Activated T-cell treated with anti-CD3 and anti-CD28 coated beads, Interleukin-2, amount 50 U/mL, for 72 hours (primary cell): ENCODE measurements around the gene FKBP7. TPM values are rescaled to one million over a fixed set of nuclear protein-coding genes. Genes with fewer than 3 reads are reported as not detected.
"Not testable (repeated sequence)": the region's sequence is repeated elsewhere in the genome, so short reads cannot be mapped to it uniquely, and the experiment has no call there.

Experiments used
- ATAC-seq, 2 donors: fragments of 150-1000 bp; cut with Tn5 transposase; replicated peaks in 1 of 2; 2 replicates each; pipeline ENCODE4 v1.10.0; 2021; ENCODE audit warnings: moderate library complexity in 2 of 2, mild to moderate bottlenecking in 1 of 2
- DNase-seq, 2 donors: peaks; one replicate each; pipeline ENCODE4 v3.0.0; 2021 to 2022; ENCODE audit warnings: mixed read lengths in 1 of 2
- H3K27ac Mint-ChIP-seq: one replicate; pipeline ENCODE4 v1.8.0; 2022; ENCODE audit warnings: mild to moderate bottlenecking, moderate library complexity, mixed read lengths
- H3K27me3 Mint-ChIP-seq: one replicate; pipeline ENCODE4 v1.8.0; 2022; ENCODE audit warnings: low read depth, mixed read lengths
- H3K36me3 Mint-ChIP-seq, 2 donors: one replicate each; pipeline ENCODE4 v1.8.0; 2022; ENCODE audit warnings: mixed read lengths in 2 of 2, mild to moderate bottlenecking in 1 of 2; ENCODE audit not compliant: insufficient read depth in 2 of 2
- H3K4me1 Mint-ChIP-seq: one replicate; pipeline ENCODE4 v1.8.0; 2022; ENCODE audit warnings: low read depth, mixed read lengths
- H3K4me3 Mint-ChIP-seq, 2 donors: one replicate each; pipeline ENCODE4 v1.8.0; 2022; ENCODE audit warnings: mild to moderate bottlenecking in 2 of 2, mixed read lengths in 2 of 2, moderate library complexity in 2 of 2
- H3K9me3 Mint-ChIP-seq, 2 donors: one replicate each; pipeline ENCODE4 v1.8.0; 2022; ENCODE audit warnings: mixed read lengths in 2 of 2
- total RNA-seq, 2 donors: library from RNA; stranded (reverse); gene quantifications; one replicate each; pipeline ENCODE4 v1.2.3, GENCODE V29; 2022

The FKBP7 gene
- total RNA-seq, 2 donors from 2014 or later: 2.1 to 3.0 TPM

DNA sequence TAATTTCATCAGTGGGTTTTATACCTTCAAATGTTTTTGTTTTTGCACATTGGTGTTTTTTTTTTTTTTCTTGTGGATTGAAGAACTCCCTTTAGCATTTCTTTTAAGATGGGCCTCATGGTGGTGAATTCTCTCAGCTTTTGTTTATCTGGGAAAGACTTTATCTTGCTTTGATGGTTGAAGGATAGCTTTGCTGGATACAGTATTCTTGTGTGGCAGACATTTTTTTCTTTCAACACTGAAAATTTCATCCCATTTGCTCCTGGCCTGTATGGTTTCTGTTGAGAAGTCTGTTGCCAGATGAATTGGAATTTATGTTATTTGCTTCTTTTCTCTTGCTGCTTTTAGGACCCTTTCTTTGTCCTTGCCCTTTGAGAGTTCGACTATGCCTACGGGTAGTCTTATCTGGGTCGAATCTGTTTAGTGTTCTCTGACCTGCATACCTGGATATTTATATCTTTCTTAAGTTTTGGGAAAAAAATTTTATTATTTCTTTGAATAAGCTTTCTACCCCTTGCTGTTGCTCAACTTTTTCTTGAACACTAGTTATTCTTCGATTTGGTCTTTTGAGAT is 53.1 kb downstream of the FKBP7 start:
- ATAC-seq: no peak
- Mint-ChIP-seq H3K4me3 (no peak overlapping the region), H3K9me3 (peaks cover 3 to 4% of the 10 kb centered on the region in 2 donors), H3K27ac (no peak overlapping the region), H3K27me3 (no peaks in the 10 kb centered on the region), H3K36me3 (peaks cover 15 to 30% of the 10 kb centered on the region in 2 donors), H3K4me1 (no peaks in the 10 kb centered on the region)
- no peak for DNase-seq

DNA sequence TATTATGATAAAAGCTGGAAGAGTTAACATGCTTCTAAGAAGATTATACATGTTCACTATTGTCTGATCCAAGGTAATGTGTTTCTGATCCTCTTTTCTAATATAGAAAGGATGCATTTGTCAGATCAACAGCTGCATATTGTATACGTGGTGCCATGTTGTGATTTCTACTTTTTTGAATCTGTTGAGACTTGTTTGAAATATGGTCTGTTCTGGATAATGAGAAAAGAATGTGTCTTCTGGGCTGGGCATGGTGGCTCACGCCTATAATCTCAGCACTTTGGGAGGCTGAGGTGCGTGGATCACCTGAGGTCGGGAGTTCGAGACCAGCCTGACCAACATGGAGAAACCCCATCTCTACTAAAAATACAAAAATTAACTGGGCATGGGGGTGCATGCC is 54.7 kb downstream of the FKBP7 start:
- not testable (repeated sequence) for ATAC-seq, DNase-seq, H3K4me1 Mint-ChIP-seq, H3K4me3 Mint-ChIP-seq, H3K27ac Mint-ChIP-seq, H3K9me3 Mint-ChIP-seq, H3K27me3 Mint-ChIP-seq
- H3K36me3 Mint-ChIP-seq: peaks cover 15 to 25% of the 10 kb centered on the region in 2 donors

DNA sequence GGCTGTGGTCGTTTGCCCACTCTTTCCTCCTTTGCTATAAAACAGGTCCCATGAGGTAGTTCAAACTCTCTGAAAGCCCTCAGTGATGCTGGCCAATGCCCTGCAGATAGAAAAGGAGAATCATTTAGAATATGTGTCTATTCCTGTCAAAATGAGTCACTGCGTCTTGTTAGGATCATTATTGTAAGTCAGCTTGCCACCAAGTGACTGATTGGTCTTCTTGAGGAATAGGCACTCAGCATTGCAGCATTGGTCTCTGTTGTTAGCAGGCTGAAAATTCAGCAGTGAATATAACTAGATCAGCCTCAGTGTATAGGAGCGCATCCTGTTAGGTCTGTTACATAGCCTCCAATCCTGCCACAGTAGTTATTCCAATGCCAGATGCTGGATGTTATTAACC is 56.3 kb downstream of the FKBP7 start:
- peak in 1 of 2 donors; percentile 9 for ATAC-seq
- H3K9me3 Mint-ChIP-seq: peaks cover 3 to 4% of the 10 kb centered on the region in 2 donors

DNA sequence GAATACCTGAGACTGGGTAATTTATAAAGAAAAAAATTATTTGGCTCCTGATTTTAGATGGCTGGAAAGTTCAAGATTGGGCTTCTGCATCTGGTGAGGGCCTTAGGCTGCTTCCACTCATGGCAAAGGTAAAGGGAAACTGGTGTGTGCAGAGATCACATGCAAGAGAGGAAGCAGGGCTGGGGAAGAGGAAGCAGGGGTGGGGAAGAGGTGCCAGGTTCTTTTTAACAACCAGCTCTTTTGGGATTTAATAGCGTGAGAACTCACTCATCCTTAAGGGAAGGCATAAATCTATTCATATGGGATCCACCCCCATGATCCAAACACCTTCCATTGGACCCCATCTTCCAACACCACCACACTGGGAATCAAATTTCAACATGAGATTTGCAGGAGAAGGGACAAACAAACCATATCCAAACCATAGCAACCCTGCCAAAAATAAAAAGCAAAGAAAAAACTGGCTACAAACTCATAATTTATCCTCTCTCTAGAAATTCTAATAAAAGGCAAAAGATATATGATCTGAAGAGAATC is 57.9 kb downstream of the FKBP7 start:
- H3K36me3 Mint-ChIP-seq: peaks cover 7 to 11% of the 10 kb centered on the region in 2 donors
- H3K4me1 Mint-ChIP-seq: peaks cover 8% of the 10 kb centered on the region
- no peaks in the 10 kb centered on the region for H3K27me3 Mint-ChIP-seq
- H3K9me3 Mint-ChIP-seq: peaks cover 0 to 4% of the 10 kb centered on the region in 2 donors
- ATAC-seq (no peak), DNase-seq (no peak)
- H3K4me3 Mint-ChIP-seq: no peak overlapping the region
- H3K27ac Mint-ChIP-seq: no peak overlapping the region

More for the DNA sequence above, 56.3 kb downstream of the FKBP7 start:
- Mint-ChIP-seq H3K36me3 (peaks cover 13 to 21% of the 10 kb centered on the region in 2 donors), H3K4me1 (peaks cover 8% of the 10 kb centered on the region), H3K4me3 (no peak overlapping the region), H3K27ac (no peak overlapping the region), H3K27me3 (no peaks in the 10 kb centered on the region)
- DNase-seq: no peak

DNA sequence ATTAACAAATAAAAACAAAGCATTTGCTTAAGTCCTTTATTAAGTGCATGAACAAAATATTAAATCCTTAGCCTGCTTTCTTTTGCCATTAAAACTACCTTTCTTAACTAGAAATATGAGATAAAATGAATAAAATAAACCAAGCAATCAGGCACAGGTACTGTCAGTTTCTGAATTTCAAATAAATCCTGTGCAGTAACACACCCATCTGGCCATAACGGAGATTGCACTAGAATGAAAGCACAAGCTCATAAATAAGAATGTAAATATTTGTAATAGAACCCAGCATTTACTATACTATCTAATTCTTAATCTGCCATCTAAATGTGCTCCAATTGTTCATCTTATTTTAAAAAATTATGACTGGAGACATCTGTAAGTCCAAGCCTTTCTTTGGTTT is 59.3 kb downstream of the FKBP7 start:
- Mint-ChIP-seq H3K4me3 (no peak overlapping the region), H3K9me3 (peaks cover 0 to 2% of the 10 kb centered on the region in 2 donors), H3K4me1 (peaks cover 21% of the 10 kb centered on the region), H3K27ac (no peak overlapping the region), H3K27me3 (no peaks in the 10 kb centered on the region), H3K36me3 (no peaks in the 10 kb centered on the region)
- ATAC-seq: no peak
- DNase-seq: no peak

DNA sequence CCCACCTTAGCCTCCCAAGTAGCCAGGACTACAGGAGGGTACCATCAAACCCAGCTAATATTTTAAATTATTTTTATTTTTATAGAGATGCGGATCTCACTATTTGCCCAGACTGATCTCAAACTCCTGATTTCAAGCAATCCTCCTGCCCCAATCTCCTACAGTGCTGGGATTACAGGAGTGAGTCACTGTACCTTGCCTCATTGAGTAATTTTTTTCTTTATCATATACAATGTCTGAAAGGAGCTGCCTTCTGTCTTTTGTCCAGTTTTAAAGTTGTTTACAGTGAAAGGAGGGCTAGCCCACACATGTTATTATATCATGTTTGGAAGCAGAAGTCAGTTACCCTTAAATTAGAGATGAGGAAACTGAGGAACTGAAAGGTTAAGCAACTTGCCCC is 60.0 kb downstream of the FKBP7 start:
- Mint-ChIP-seq H3K36me3 (no peaks in the 10 kb centered on the region), H3K9me3 (peaks cover 0 to 2% of the 10 kb centered on the region in 2 donors), H3K4me1 (peaks cover 22% of the 10 kb centered on the region), H3K27me3 (no peaks in the 10 kb centered on the region), H3K27ac (no peak overlapping the region), H3K4me3 (no peak overlapping the region)
- no peak for DNase-seq
- ATAC-seq: no peak

DNA sequence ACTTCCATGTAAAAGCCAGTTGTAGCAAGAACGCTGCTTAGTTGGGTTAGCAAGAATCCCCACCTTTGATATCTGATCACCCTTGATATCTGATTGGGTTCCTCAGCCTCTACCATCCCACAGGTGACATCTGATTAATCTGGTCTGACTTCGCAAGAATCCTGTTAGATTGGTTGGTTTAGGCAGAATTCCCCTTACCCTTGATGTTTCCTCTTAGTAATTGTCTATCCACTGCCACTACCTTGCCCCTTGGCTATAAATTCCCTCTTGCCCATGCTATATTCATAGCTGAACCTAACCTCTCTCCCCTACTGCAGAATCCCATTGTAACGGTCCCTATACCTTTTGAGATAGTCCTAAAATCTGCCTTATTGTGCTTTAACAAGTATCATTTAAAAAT is 60.5 kb downstream of the FKBP7 start:
- Mint-ChIP-seq H3K4me3 (no peak overlapping the region), H3K27ac (no peak overlapping the region), H3K9me3 (peaks cover 0 to 2% of the 10 kb centered on the region in 2 donors), H3K4me1 (peaks cover 22% of the 10 kb centered on the region), H3K27me3 (no peaks in the 10 kb centered on the region), H3K36me3 (no peaks in the 10 kb centered on the region)
- no peak for ATAC-seq
- no peak for DNase-seq

DNA sequence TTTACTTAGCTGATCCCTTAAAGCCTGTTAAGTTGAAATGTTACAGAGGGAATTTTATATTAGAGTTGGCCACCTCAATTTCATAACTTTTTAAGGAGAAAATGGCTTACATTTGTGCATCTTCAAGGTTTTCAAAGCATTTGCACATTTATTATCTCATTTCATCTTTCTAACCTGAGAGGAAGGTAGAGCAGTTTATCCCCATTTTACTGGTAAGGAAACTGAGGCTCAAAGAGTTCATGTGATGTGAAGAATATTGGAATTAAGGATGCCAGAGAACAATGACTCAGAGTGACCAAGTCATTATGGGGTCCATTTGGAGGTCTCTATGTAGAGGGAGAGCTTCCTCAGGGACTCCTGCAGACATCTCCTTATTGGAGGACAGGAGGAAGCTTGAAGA is 62.4 kb downstream of the FKBP7 start:
- Mint-ChIP-seq H3K4me3 (no peak overlapping the region), H3K9me3 (no peaks in the 10 kb centered on the region), H3K27me3 (no peaks in the 10 kb centered on the region), H3K27ac (no peak overlapping the region), H3K36me3 (no peaks in the 10 kb centered on the region), H3K4me1 (peaks cover 22% of the 10 kb centered on the region)
- DNase-seq (no peak), ATAC-seq (no peak)

DNA sequence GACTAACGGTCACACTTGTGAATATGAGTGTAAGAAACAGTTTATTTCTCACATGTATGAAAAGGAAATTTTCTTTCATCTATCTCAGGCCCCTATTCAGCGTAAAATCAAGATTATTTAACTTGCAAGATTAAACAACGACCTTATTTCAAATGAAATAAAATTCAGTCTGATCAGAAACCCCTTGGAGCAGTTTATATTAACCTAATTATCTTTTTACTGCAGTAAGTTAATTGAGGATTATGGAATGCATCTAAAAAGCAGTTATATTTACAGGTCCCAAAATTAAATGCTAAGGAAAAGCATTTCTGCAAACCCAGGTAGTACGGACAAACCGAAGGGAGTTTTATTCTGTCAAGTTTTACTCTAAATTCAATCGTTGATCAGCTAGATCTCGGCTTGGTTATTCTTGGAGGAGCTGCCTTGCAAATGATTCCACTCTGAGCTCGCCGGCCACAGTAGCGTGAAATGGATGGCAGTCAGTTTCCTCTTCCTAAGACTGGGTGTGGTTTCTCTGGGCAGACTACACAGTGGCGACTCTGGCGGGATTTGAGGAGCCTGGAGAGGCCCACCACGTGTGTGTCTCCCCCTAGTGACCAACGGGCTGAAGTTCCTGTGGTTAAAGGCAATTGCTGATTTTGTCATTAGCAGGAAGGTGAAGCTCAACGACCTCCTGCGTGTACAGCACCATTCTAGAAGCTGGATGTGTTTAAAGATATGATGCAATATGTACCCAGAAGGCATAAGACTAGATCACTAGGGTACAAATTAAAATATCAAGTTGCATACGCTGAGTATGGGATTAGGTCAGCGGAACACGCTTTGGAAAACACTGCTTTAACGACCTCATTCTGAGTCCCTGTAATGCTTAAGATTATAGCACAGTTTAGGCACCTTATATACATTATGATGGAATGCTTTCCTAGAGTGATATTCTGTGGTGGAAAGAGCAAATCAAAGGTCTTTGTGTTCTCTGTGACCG is 63.8 kb downstream of the FKBP7 start:
- Mint-ChIP-seq H3K9me3 (no peaks in the 10 kb centered on the region), H3K27me3 (no peaks in the 10 kb centered on the region), H3K4me1 (peaks cover 18% of the 10 kb centered on the region), H3K27ac (peak overlapping the region; percentile 96), H3K4me3 (peak overlapping the region; percentile 97 to 99), H3K36me3 (no peaks in the 10 kb centered on the region)
- DNase-seq (peak; percentile 85 to 87), ATAC-seq (peak; percentile 80 to 84)

Other genes starting within 250 kb of the FKBP7 start
- 10 to 100 TPM; 56.7 to 75.2 TPM for gene PRKRA, start 27.4 kb downstream of the FKBP7 start, total RNA-seq
- 1 to 10 TPM; 6.8 to 8.7 TPM for gene PJVK, start 27.2 kb downstream of the FKBP7 start, total RNA-seq
- gene PLEKHA3, start 1.9 kb upstream of the FKBP7 start, total RNA-seq: 10 to 100 TPM; 23.0 to 28.0 TPM